RWPE2 (cell line): ENCODE data around the gene ZNF333.

Source experiments
- ATAC-seq: fragments of 200-7000 bp; cut with Tn5 transposase; 3 replicates; pipeline ENCODE4 v1.9.1; 2021; ENCODE audit warnings: low read depth
- DNase-seq: peaks from one replicate; pipeline ENCODE4 v3.0.0-alpha.2; 2020; ENCODE audit warnings: low spot score
- H3K27ac ChIP-seq: fragments of 450-650 bp; 2 replicates; pipeline ENCODE4 v1.5.1; 2017; ENCODE audit warnings: mild to moderate bottlenecking; ENCODE audit not compliant: poor library complexity, severe bottlenecking
- H3K27me3 ChIP-seq: fragments of 250-450 bp; sonication (Bioruptor Pico); 2 replicates; pipeline ENCODE4 v1.5.1; 2021; ENCODE audit warnings: mild to moderate bottlenecking, moderate library complexity; ENCODE audit not compliant: insufficient read depth, poor library complexity, severe bottlenecking
- H3K36me3 ChIP-seq: fragments of 250-450 bp; sonication (Bioruptor Pico); 2 replicates; pipeline ENCODE4 v1.5.1; 2020; ENCODE audit warnings: low read depth, mild to moderate bottlenecking, moderate library complexity
- H3K4me1 ChIP-seq: fragments of 250-450 bp; sonication (Bioruptor Pico); 2 replicates; pipeline ENCODE4 v1.5.1; 2021; ENCODE audit warnings: mild to moderate bottlenecking, moderate library complexity; ENCODE audit not compliant: insufficient read depth, poor library complexity, severe bottlenecking
- H3K4me3 ChIP-seq: fragments of 250-450 bp; sonication (Bioruptor Pico); 2 replicates; pipeline ENCODE4 v1.5.1; 2021; ENCODE audit warnings: mild to moderate bottlenecking, moderate library complexity; ENCODE audit not compliant: severe bottlenecking
- H3K9me3 ChIP-seq: fragments of 250-450 bp; sonication (Bioruptor Pico); 2 replicates; pipeline ENCODE4 v1.5.1; 2021; ENCODE audit warnings: mild to moderate bottlenecking, moderate library complexity; ENCODE audit not compliant: severe bottlenecking
- CTCF ChIP-seq: fragments of 450-650 bp; IDR thresholded peaks from one replicate; pipeline ENCODE4 v1.5.1; 2017; ENCODE audit warnings: mild to moderate bottlenecking, moderate library complexity; ENCODE audit not compliant: poor library complexity, severe bottlenecking

The ZNF333 gene

GRCh38 chr19:14782626-14783409 is 93.0 kb downstream of the ZNF333 start:
- no peak overlapping the region for H3K27ac ChIP-seq
- TF ChIP-seq CTCF: no peak
- peaks cover 4% of the 10 kb centered on the region for H3K4me1 ChIP-seq
- no peaks in the 10 kb centered on the region for H3K36me3 ChIP-seq
- H3K9me3 ChIP-seq: no peaks in the 10 kb centered on the region
- ATAC-seq (no peak), DNase-seq (no peak)
- no peaks in the 10 kb centered on the region for H3K27me3 ChIP-seq
- H3K4me3 ChIP-seq: no peak overlapping the region
